Measurements from ENCODE around the gene RIC8B.

RIC8B gene

GRCh38 chr12:106769546-106769945 lies 4.9 kb upstream of the RIC8B start:
- ChIA-PET CTCF (no interaction called here), POLR2A (no interaction called here)
- no peak for DNase-seq (ENCODE audit: extremely low spot score)
- no peak for TF ChIP-seq NFRKB (IDR thresholded peaks at IDR 0.05)
- no peak for TF ChIP-seq LEF1 (IDR thresholded peaks at IDR 0.05; ENCODE audit: borderline replicate concordance)
- TF ChIP-seq ARNT (IDR thresholded peaks at IDR 0.05): no peak
- TF ChIP-seq FOXA1 (IDR thresholded peaks at IDR 0.05): no peak
- TF ChIP-seq FOXK2 (IDR thresholded peaks at IDR 0.05): no peak
- TF ChIP-seq ZNF384 (IDR thresholded peaks at IDR 0.05): no peak
- no peak for TF ChIP-seq TARDBP (IDR thresholded peaks at IDR 0.05)
- TF ChIP-seq L3MBTL2 (conservative IDR thresholded peaks at IDR 0.05): no peak
- TF ChIP-seq ELF4 (IDR thresholded peaks at IDR 0.05): no peak
- TF ChIP-seq, protein P1, sequence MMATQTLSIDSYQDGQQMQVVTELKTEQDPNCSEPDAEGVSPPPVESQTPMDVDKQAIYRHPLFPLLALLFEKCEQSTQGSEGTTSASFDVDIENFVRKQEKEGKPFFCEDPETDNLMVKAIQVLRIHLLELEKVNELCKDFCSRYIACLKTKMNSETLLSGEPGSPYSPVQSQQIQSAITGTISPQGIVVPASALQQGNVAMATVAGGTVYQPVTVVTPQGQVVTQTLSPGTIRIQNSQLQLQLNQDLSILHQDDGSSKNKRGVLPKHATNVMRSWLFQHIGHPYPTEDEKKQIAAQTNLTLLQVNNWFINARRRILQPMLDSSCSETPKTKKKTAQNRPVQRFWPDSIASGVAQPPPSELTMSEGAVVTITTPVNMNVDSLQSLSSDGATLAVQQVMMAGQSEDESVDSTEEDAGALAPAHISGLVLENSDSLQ (IDR thresholded peaks at IDR 0.05): no peak

- POLR2A ChIA-PET: no interaction called here
- TF ChIP-seq BHLHE40 (IDR thresholded peaks at IDR 0.05; ENCODE audit: borderline replicate concordance): no peak
- CTCF ChIA-PET: no interaction called here
- DNase-seq (ENCODE audit: extremely low spot score): no peak
Measured at GRCh38 chr12:106771425-106771824, 3.1 kb upstream of the RIC8B start.

DNA sequence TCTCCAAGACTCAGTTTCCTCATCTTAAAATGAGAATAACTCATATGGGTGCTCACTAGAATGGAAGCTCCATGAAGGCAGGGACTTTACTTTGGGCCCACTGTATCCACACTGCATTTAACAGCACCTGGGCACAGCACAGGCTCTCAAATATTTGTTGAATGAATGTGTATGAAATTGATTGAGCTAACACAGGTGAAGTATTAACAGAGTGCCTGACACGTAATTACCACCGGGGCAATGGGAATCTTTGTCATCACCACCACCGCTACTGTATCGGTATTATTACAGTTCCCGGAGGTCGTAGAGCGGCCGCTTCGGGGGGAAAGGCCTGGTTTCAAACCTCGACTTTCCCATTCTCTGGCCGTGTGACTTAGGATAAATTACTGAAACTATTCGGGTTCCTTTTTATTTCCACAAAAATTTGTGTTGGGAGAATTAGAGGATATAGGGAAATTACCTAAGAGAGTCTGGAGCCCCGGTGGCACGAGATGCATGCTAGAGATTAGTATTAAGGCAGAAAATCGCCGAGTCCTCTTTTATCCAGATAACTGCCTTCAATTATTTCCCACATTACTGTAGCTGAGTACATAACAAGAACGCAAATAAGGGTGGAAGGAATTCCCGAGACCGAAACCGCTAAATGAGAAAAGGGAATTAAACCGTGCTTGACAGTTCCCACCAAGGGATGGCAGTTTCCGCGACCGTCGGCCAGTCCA lies 1.0 kb upstream of the RIC8B start:
- no peak for DNase-seq (ENCODE audit: extremely low spot score)
- POLR2A ChIA-PET: no interaction called here
- CTCF ChIA-PET: no interaction called here
- TF ChIP-seq LEF1 (IDR thresholded peaks at IDR 0.05; ENCODE audit: borderline replicate concordance) (no peak), ZNF384 (IDR thresholded peaks at IDR 0.05) (no peak)

- no peak for DNase-seq (ENCODE audit: extremely low spot score)
- CTCF ChIA-PET: no interaction called here
- TF ChIP-seq ARNT (IDR thresholded peaks at IDR 0.05) (no peak), BHLHE40 (IDR thresholded peaks at IDR 0.05; ENCODE audit: borderline replicate concordance) (no peak), HDGF (IDR thresholded peaks at IDR 0.05; ENCODE audit: borderline replicate concordance) (no peak), TARDBP (IDR thresholded peaks at IDR 0.05) (no peak), SP1 (IDR thresholded peaks at IDR 0.05) (no peak), LEF1 (IDR thresholded peaks at IDR 0.05; ENCODE audit: borderline replicate concordance) (no peak), FOXA1 (IDR thresholded peaks at IDR 0.05) (no peak), CTBP1 (IDR thresholded peaks at IDR 0.05; ENCODE audit: borderline replicate concordance) (no peak), FOXK2 (IDR thresholded peaks at IDR 0.05) (no peak), L3MBTL2 (conservative IDR thresholded peaks at IDR 0.05) (no peak), ZNF384 (IDR thresholded peaks at IDR 0.05) (no peak), SUZ12 (IDR thresholded peaks at IDR 0.05) (no peak), FOXM1 (IDR thresholded peaks at IDR 0.05; ENCODE audit: borderline replicate concordance) (no peak), NFRKB (IDR thresholded peaks at IDR 0.05) (no peak)
- TF ChIP-seq, protein P1 (IDR thresholded peaks at IDR 0.05): no peak
- POLR2A ChIA-PET: interaction anchor here (0.9 to 1.6 kb wide), 5 partner anchors 8 to 65 kb away, joined by 3 to 5 read pairs (median 4); no protein-coding TSS in a partner anchor
Measured at GRCh38 chr12:106774808-106775524, 484 bp downstream of the RIC8B start.

- ChIA-PET POLR2A (interaction anchor here (1.6 kb wide), 1 partner anchor 22 kb away, joined by 4 read pairs; no protein-coding TSS in a partner anchor), CTCF (no interaction called here)
- DNase-seq (ENCODE audit: extremely low spot score): no peak
- TF ChIP-seq TARDBP (IDR thresholded peaks at IDR 0.05): no peak
- TF ChIP-seq L3MBTL2 (conservative IDR thresholded peaks at IDR 0.05): no peak
- TF ChIP-seq BHLHE40 (IDR thresholded peaks at IDR 0.05; ENCODE audit: borderline replicate concordance): no peak
- no peak for TF ChIP-seq HDGF (IDR thresholded peaks at IDR 0.05; ENCODE audit: borderline replicate concordance)
- no peak for TF ChIP-seq ARNT (IDR thresholded peaks at IDR 0.05)
- no peak for TF ChIP-seq NFRKB (IDR thresholded peaks at IDR 0.05)
- no peak for TF ChIP-seq SP1 (IDR thresholded peaks at IDR 0.05)
- no peak for TF ChIP-seq LEF1 (IDR thresholded peaks at IDR 0.05; ENCODE audit: borderline replicate concordance)
- TF ChIP-seq ELF4 (IDR thresholded peaks at IDR 0.05): no peak
- no peak for TF ChIP-seq FOXK2 (IDR thresholded peaks at IDR 0.05)
- TF ChIP-seq, protein P1 (IDR thresholded peaks at IDR 0.05): no peak
- no peak for TF ChIP-seq FOXA1 (IDR thresholded peaks at IDR 0.05)
- no peak for TF ChIP-seq FOXM1 (IDR thresholded peaks at IDR 0.05; ENCODE audit: borderline replicate concordance)
- TF ChIP-seq ZNF384 (IDR thresholded peaks at IDR 0.05): no peak
- TF ChIP-seq CTBP1 (IDR thresholded peaks at IDR 0.05; ENCODE audit: borderline replicate concordance): no peak
- no peak for TF ChIP-seq SUZ12 (IDR thresholded peaks at IDR 0.05)
Measured at GRCh38 chr12:106776897-106777296, 2.4 kb downstream of the RIC8B start.

DNA sequence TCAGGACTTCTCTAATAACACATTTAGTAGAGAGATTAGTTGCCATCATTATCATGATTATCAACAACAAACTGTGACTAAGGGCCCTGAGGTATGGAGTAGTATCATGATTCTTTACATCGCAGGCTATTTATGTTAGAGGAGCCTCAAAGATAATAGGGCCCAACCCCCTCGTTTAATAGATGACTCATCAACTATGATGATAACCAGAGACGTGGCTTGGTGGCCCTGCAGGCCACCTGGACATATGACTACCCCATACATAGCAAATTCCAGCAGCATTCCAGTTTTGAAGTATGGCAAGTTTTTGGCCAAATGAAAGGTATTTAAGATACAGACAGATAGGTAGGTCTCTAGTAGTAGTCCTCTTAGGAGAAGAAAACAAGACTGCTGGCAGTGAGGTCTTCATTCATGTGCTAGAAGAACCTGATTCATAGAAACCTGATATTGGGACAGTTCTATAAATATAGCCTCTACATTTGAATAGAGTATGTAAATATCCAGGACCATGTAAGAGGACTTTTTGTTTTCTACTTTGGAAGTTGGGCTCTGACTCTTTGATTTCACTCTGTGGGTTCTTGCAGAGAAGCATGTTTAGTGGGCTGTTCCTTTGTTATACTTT lies 5.6 kb downstream of the RIC8B start:
- no peak for DNase-seq (ENCODE audit: extremely low spot score)
- ChIA-PET POLR2A (no interaction called here), CTCF (no interaction called here)
- TF ChIP-seq ARNT (IDR thresholded peaks at IDR 0.05): no peak
- no peak for TF ChIP-seq ELF4 (IDR thresholded peaks at IDR 0.05)
- no peak for TF ChIP-seq FOXM1 (IDR thresholded peaks at IDR 0.05; ENCODE audit: borderline replicate concordance)
- TF ChIP-seq HDGF (IDR thresholded peaks at IDR 0.05; ENCODE audit: borderline replicate concordance): no peak
- no peak for TF ChIP-seq LEF1 (IDR thresholded peaks at IDR 0.05; ENCODE audit: borderline replicate concordance)
- no peak for TF ChIP-seq TARDBP (IDR thresholded peaks at IDR 0.05)
- no peak for TF ChIP-seq FOXA1 (IDR thresholded peaks at IDR 0.05)
- TF ChIP-seq L3MBTL2 (conservative IDR thresholded peaks at IDR 0.05): no peak
- no peak for TF ChIP-seq CTBP1 (IDR thresholded peaks at IDR 0.05; ENCODE audit: borderline replicate concordance)
- no peak for TF ChIP-seq NFRKB (IDR thresholded peaks at IDR 0.05)

Data from HEK293T (cell line).